ENCODE measurements around the gene RGS2.

DNA sequence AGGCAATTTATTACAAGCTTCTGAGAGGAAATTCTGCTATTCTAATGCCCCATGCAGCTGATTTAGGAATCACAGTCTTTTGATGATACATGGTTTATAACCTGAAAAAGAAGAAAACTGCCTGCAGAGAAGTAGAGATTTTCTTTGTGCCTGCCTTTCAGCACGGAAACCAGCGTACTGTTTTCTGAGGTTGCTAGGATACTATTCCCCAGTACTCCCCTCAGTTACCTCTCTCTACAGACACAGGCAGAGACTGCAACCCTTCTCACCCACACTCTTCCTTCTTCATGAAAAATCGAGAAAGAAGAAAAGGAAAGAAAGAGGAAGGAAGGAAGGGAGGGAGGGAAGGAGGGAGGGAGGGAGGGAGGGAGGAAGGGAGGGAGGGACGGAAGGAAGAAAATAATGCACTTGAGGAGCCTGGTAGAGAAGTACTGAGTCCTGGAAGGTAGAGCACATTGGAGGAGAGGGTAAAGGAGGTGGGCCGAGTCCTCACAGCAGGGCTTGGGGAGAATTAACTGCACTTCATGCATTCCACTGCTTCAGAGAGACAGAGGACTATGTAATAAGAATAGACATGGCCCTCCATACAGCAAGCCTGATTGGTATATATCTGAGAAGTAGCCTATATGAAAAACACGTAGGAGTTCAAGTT lies 21.9 kb downstream of the RGS2 start:
- TF ChIP-seq, protein P1, sequence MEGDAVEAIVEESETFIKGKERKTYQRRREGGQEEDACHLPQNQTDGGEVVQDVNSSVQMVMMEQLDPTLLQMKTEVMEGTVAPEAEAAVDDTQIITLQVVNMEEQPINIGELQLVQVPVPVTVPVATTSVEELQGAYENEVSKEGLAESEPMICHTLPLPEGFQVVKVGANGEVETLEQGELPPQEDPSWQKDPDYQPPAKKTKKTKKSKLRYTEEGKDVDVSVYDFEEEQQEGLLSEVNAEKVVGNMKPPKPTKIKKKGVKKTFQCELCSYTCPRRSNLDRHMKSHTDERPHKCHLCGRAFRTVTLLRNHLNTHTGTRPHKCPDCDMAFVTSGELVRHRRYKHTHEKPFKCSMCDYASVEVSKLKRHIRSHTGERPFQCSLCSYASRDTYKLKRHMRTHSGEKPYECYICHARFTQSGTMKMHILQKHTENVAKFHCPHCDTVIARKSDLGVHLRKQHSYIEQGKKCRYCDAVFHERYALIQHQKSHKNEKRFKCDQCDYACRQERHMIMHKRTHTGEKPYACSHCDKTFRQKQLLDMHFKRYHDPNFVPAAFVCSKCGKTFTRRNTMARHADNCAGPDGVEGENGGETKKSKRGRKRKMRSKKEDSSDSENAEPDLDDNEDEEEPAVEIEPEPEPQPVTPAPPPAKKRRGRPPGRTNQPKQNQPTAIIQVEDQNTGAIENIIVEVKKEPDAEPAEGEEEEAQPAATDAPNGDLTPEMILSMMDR (IDR thresholded peaks at IDR 0.05) = no peak
- TF ChIP-seq POLR2A (IDR thresholded peaks at IDR 0.05) = no peak
